Testis (tissue), 3 donors: Measurements from ENCODE around the gene RHEB. TPM values are rescaled to one million over a fixed set of nuclear protein-coding genes. Genes with fewer than 3 reads are reported as not detected.

Source experiments
- DNase-seq: peaks from one replicate; pipeline ENCODE4 v3.0.0-alpha.2; 2019
- H3K27ac ChIP-seq, 2 donors: fragments of 200-600 bp; sonication (generic); one replicate each; pipeline ENCODE4 v1.5.1; 2019
- H3K27me3 ChIP-seq: fragments of 200-600 bp; sonication (generic); one replicate; pipeline ENCODE4 v1.5.1; 2019
- H3K36me3 ChIP-seq: fragments of 200-600 bp; sonication (generic); one replicate; pipeline ENCODE4 v1.5.1; 2017; ENCODE audit warnings: low read depth; ENCODE audit errors: missing control alignments
- H3K4me1 ChIP-seq: fragments of 200-600 bp; sonication (generic); one replicate; pipeline ENCODE4 v1.5.1; 2019
- H3K4me3 ChIP-seq, 2 donors: fragments of 200-600 bp; sonication (generic); one replicate each; pipeline ENCODE4 v1.5.1; 2017 to 2019
- H3K9me3 ChIP-seq: fragments of 200-600 bp; sonication (generic); one replicate; pipeline ENCODE4 v1.5.1; 2017
- POLR2A ChIP-seq: fragments of 450-650 bp; IDR thresholded peaks from one replicate; pipeline ENCODE4 v1.6.1; 2017; ENCODE audit warnings: antibody characterized with exemption, mild to moderate bottlenecking, moderate library complexity
- WGBS, 2 donors: methylation state at CpG; one replicate each; pipeline ENCODE4 v1.1.5; 2018; 5-methylcytosine and 5-hydroxymethylcytosine counted together
- intact Hi-C: fragments of 100-400 bp; cut with DNase I; formaldehyde crosslinking; loops from one replicate; pipeline ENCODE4 v1.15.1; 2023; ENCODE audit warnings: low total_unique reads
- polyA plus RNA-seq: library from polyadenylated mRNA; stranded (reverse); fragments of 350-450 nt; fragmentation: Illumina TruSeq; extraction: RNeasy Lipid Tissue Mini Kit (QIAGEN cat#74804); gene quantifications from one replicate; pipeline ENCODE4 v1.2.3, GENCODE V29; 2014; ENCODE audit warnings: low read depth, low replicate concordance; ENCODE audit not compliant: insufficient read depth
- total RNA-seq, 2 donors: library from RNA; depleted of rRNA; stranded (reverse); fragments of >200 nt; gene quantifications; one replicate each; pipeline ENCODE4 v1.2.3, GENCODE V29; 2016
- TF ChIP-seq, protein P1 (sequence below), 3 experiments: fragments of 450-650 bp in 2 of 3; fragments of 200-600 bp in 1 of 3; sonication (generic) in 1 of 3; IDR thresholded peaks; one replicate each; pipeline ENCODE4 v1.5.1; 2016 to 2019; ENCODE audit warnings: antibody characterized with exemption in 3 of 3, mild to moderate bottlenecking in 2 of 3, moderate library complexity in 1 of 3

Gene RHEB
- total and polyA plus RNA-seq, 3 donors from 2014 or later = 59.4 to 88.1 (median 74.6) TPM

DNA sequence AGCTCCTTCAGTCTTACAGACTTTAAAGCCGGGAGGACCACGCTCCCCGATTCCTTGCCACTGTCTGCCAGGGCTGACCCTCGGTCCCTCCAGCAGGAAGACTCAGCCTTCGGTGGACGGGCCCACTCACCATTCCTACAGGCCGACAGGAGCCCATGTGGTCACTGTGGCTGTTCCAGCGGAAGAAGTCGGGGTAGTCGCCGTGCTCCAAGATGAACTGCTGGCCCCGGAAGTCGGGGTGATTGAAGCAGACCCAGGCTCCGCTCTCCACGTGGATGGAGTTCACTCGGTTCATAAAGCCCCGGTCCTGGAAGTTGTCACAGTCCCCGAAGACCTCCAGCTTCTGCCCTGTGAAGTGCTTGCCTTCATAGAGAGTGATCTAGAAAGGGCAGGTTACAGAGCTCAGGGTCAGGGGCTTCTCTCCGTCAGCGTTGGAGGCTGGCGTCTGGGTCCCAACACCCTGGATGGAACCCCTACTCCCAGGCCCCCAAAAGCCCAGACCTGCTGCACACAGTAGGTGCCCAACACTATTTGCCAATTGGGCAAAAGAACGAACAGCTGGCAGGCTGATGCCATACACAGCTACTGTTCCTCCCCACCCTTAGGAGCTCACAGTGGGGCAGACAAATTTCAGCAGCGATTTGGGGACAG, 81.7 kb downstream of the RHEB start:
- TF ChIP-seq, protein P1, sequence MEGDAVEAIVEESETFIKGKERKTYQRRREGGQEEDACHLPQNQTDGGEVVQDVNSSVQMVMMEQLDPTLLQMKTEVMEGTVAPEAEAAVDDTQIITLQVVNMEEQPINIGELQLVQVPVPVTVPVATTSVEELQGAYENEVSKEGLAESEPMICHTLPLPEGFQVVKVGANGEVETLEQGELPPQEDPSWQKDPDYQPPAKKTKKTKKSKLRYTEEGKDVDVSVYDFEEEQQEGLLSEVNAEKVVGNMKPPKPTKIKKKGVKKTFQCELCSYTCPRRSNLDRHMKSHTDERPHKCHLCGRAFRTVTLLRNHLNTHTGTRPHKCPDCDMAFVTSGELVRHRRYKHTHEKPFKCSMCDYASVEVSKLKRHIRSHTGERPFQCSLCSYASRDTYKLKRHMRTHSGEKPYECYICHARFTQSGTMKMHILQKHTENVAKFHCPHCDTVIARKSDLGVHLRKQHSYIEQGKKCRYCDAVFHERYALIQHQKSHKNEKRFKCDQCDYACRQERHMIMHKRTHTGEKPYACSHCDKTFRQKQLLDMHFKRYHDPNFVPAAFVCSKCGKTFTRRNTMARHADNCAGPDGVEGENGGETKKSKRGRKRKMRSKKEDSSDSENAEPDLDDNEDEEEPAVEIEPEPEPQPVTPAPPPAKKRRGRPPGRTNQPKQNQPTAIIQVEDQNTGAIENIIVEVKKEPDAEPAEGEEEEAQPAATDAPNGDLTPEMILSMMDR (IDR thresholded peaks at IDR 0.05) = no peak
- no peak for TF ChIP-seq POLR2A
- H3K4me1 ChIP-seq = peaks cover 17% of the 10 kb centered on the region
- no peak for DNase-seq
- H3K9me3 ChIP-seq = no peaks in the 10 kb centered on the region
- no peaks in the 10 kb centered on the region for H3K27me3 ChIP-seq
- H3K36me3 ChIP-seq = no peaks in the 10 kb centered on the region
- H3K4me3 ChIP-seq = no peak overlapping the region
- H3K27ac ChIP-seq = peak overlapping the region in 1 of 2 donors; percentile 68
- intact Hi-C loops = no loop called here
- WGBS, 2 donors = 90 to 95% methylated on average over 18 to 23 of the region's 23 CpGs

DNA sequence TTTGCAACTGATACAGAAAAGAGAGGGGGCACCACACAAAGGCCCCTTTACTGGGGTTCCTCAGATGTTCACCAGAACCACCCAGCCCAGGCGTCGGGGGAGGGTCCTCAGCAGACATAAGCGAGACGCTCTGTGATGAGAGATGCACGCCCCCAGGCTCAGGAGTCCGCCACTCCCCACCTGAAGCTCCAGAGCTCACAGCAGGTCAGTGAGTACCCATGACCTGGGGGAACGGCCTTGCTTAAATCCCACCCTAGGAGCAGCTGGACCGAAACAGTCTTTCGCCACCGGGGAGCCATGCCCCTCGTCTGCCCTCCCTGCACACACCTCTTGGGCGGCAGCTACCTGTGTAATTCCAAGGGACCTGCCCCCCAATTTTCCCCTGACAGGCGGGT, 82.5 kb downstream of the RHEB start:
- Histone ChIP-seq H3K9me3 (no peaks in the 10 kb centered on the region), H3K4me3 (no peak overlapping the region), H3K4me1 (peaks cover 17% of the 10 kb centered on the region), H3K36me3 (no peaks in the 10 kb centered on the region), H3K27ac (peak overlapping the region; percentile 26 to 68), H3K27me3 (no peaks in the 10 kb centered on the region)
- 84 to 87% methylated on average over 13 of the region's 13 CpGs for WGBS, 2 donors
- intact Hi-C loops = no loop called here
- TF ChIP-seq POLR2A = no peak
- TF ChIP-seq, protein P1 (IDR thresholded peaks at IDR 0.05) = no peak
- DNase-seq = no peak

DNA sequence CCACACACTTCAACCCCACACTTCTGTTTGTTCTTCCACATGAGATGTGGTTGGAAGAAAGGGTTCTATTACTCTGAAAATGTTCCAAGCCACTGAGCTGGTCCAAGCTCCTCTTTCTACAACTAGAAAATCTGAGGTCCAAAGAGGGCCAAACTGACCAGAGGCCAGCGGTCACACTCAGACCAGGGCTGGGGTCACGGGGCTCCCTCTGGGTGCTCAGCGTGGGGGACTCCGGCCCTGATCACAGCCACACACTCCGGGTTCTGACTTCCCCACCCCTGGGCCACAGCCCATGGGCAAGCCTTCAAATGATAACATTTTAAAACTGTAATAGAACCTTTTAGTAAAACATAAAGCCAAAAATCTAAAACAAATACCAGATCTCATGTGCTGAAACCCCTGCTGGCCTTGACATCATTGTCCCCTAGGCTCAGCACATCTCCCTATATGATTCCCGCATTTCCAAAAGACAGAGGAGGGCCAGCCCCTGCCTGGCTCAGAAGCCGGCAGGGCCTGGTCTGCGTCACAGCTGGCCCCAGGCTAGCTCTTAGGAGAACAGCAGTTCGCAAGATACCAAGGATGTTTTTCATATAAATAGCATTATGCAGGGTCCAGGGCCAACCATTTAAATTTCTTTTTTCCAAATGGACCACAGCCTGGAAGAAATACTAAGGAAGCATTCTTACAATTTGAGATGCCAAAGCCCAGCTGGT, 83.1 kb downstream of the RHEB start:
- Histone ChIP-seq H3K4me3 (no peak overlapping the region), H3K27ac (peak overlapping the region; percentile 26 to 68), H3K36me3 (no peaks in the 10 kb centered on the region), H3K9me3 (no peaks in the 10 kb centered on the region), H3K27me3 (no peaks in the 10 kb centered on the region), H3K4me1 (peaks cover 17% of the 10 kb centered on the region)
- DNase-seq = peak; percentile 63
- intact Hi-C loops = no loop called here
- WGBS, 2 donors = 58 to 66% methylated on average over 9 of the region's 9 CpGs
- no peak for TF ChIP-seq POLR2A
- TF ChIP-seq, protein P1 (IDR thresholded peaks at IDR 0.05) = no peak

DNA sequence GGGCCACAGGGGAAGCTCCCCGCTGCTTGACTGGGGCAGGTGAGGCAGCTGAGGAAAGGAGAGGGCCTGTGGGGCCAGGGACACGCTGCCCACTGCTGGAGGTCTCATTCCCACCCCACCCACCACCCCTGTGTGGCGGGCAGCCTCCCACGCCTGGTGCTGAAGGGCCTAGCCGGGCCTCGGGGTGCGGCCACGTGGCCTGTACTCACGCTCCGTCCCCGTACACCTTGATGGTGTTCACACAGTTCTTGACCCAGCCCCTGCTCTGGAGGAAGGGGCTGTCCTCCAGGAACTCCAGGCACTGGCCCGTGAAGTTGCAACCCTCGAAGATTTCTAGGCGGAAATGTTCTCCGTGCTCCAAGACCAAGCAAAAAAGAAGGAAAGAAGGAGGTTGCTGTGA, 83.7 kb downstream of the RHEB start:
- no peaks in the 10 kb centered on the region for H3K36me3 ChIP-seq
- intact Hi-C loops = no loop called here
- H3K9me3 ChIP-seq = no peaks in the 10 kb centered on the region
- WGBS, 2 donors = 88 to 92% methylated on average over 12 to 15 of the region's 15 CpGs
- peaks cover 14% of the 10 kb centered on the region for H3K4me1 ChIP-seq
- no peaks in the 10 kb centered on the region for H3K27me3 ChIP-seq
- TF ChIP-seq, protein P1 (IDR thresholded peaks at IDR 0.05) = no peak
- no peak for TF ChIP-seq POLR2A
- H3K4me3 ChIP-seq = no peak overlapping the region
- no peak for DNase-seq
- H3K27ac ChIP-seq = peak overlapping the region; percentile 19 to 68
